LNCaP clone FGC (cell line): ENCODE data around the gene BAG3.

Source experiments
- DNase-seq: peaks from one replicate; pipeline ENCODE4 v3.0.0-alpha.2; 2011; ENCODE audit warnings: low read depth
- H3K4me3 ChIP-seq: 2 replicates; pipeline ENCODE4 v1.5.1; 2011; ENCODE audit warnings: mild to moderate bottlenecking, low read depth, low read length, control low read depth
- CTCF ChIP-seq: IDR thresholded peaks from 2 replicates; pipeline ENCODE4 v1.5.1; 2012; ENCODE audit warnings: mild to moderate bottlenecking; ENCODE audit not compliant: control insufficient read depth, insufficient read depth; ENCODE audit errors: extremely low read depth

Gene BAG3

GRCh38 chr10:119672291-119672690, 21.1 kb downstream of the BAG3 start:
- no peak overlapping the region for H3K4me3 ChIP-seq
- no peak for TF ChIP-seq CTCF
- no peak for DNase-seq

GRCh38 chr10:119673271-119673670, 22.1 kb downstream of the BAG3 start:
- H3K4me3 ChIP-seq: no peak overlapping the region
- no peak for TF ChIP-seq CTCF
- no peak for DNase-seq

- DNase-seq: no peak
- no peak overlapping the region for H3K4me3 ChIP-seq
- TF ChIP-seq CTCF: no peak
These were observed 24.4 kb downstream of the BAG3 start for GRCh38 chr10:119675483-119676170.

- DNase-seq: no peak
- no peak for TF ChIP-seq CTCF
These were observed 25.9 kb downstream of the BAG3 start for GRCh38 chr10:119677126-119677525.

GRCh38 chr10:119677904-119678755, 26.9 kb downstream of the BAG3 start:
- no peak for TF ChIP-seq CTCF
- no peak for DNase-seq
- no peak overlapping the region for H3K4me3 ChIP-seq

More at GRCh38 chr10:119677126-119677525, 25.9 kb downstream of the BAG3 start:
- no peak overlapping the region for H3K4me3 ChIP-seq

- no peak for TF ChIP-seq CTCF
- no peak for DNase-seq
- H3K4me3 ChIP-seq: no peak overlapping the region
These were observed 28.3 kb downstream of the BAG3 start for GRCh38 chr10:119679480-119679829.
